ENCODE measurements around the gene ETS1. TPM values are rescaled to one million over a fixed set of nuclear protein-coding genes. Genes with fewer than 3 reads are reported as not detected.

Gene ETS1
- total RNA-seq, 1 experiment from 2014 or later, result 66.4 TPM

DNA sequence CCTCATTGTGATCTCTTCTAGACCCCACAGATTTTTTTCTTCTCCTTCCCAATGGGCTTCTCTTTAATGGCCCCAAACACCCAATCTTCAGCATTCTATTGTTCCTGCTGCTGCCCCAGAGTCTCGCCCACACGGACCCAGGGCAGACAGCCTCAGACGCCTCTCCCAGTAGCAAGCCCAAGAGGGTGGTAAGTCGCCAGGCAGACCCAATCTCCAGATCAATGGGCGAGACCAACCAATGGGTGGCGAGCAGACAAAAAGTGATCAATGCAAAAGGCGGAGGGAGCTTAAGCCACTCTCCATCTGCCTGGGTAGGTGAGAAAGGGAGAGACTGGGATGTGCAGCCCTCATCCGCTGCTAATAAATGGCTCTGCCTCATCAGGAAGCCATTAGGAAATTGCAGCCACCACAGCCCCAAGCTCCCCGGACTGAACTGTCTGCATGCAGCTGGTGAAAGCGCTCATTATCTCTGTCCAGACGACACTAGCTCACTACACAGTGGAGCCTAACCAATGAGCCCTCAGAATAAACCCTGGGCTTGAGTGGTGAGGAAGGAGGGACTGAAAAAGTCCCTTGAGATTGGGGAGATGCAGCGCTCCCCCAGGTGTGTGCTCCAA is 81.8 kb downstream of the ETS1 start:
- DNase-seq (ENCODE audit: low read depth, low spot score) (no peak), ATAC-seq (no peak)
- no peaks in the 10 kb centered on the region for H3K27me3 ChIP-seq (ENCODE audit: control insufficient read depth, insufficient read depth, low read length)
- no peaks in the 10 kb centered on the region for H3K36me3 ChIP-seq (ENCODE audit: control insufficient read depth, insufficient read depth, low read length)
- peaks cover 100% of the 10 kb centered on the region for H3K4me1 ChIP-seq (ENCODE audit: control insufficient read depth, insufficient read depth, low read length)
- in situ Hi-C loops (cut with HindIII; ENCODE audit: low pct_unique_long_range_greater_than_20kb, low sequenced_read_pairs) (no loop called here), intact Hi-C loops (cut with micrococcal nuclease; ENCODE audit: unreplicated experiment) (loop anchor here (10.0 kb wide), 1 partner anchor 471 kb away; no protein-coding TSS in a partner anchor)
- H3K27ac ChIP-seq (ENCODE audit: low read length), result peak overlapping the region; percentile 96
- no peaks in the 10 kb centered on the region for H3K9me3 ChIP-seq (ENCODE audit: control insufficient read depth, insufficient read depth, low read depth, low read length)
- POLR2A ChIA-PET, result no interaction called here
- H3K4me3 ChIP-seq (ENCODE audit: low read depth in 2 of 2, low read length in 2 of 2), result no peak overlapping the region
- TF ChIP-seq, protein P1, sequence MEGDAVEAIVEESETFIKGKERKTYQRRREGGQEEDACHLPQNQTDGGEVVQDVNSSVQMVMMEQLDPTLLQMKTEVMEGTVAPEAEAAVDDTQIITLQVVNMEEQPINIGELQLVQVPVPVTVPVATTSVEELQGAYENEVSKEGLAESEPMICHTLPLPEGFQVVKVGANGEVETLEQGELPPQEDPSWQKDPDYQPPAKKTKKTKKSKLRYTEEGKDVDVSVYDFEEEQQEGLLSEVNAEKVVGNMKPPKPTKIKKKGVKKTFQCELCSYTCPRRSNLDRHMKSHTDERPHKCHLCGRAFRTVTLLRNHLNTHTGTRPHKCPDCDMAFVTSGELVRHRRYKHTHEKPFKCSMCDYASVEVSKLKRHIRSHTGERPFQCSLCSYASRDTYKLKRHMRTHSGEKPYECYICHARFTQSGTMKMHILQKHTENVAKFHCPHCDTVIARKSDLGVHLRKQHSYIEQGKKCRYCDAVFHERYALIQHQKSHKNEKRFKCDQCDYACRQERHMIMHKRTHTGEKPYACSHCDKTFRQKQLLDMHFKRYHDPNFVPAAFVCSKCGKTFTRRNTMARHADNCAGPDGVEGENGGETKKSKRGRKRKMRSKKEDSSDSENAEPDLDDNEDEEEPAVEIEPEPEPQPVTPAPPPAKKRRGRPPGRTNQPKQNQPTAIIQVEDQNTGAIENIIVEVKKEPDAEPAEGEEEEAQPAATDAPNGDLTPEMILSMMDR (IDR thresholded peaks at IDR 0.05), result no peak
- TF ChIP-seq, protein P2, sequence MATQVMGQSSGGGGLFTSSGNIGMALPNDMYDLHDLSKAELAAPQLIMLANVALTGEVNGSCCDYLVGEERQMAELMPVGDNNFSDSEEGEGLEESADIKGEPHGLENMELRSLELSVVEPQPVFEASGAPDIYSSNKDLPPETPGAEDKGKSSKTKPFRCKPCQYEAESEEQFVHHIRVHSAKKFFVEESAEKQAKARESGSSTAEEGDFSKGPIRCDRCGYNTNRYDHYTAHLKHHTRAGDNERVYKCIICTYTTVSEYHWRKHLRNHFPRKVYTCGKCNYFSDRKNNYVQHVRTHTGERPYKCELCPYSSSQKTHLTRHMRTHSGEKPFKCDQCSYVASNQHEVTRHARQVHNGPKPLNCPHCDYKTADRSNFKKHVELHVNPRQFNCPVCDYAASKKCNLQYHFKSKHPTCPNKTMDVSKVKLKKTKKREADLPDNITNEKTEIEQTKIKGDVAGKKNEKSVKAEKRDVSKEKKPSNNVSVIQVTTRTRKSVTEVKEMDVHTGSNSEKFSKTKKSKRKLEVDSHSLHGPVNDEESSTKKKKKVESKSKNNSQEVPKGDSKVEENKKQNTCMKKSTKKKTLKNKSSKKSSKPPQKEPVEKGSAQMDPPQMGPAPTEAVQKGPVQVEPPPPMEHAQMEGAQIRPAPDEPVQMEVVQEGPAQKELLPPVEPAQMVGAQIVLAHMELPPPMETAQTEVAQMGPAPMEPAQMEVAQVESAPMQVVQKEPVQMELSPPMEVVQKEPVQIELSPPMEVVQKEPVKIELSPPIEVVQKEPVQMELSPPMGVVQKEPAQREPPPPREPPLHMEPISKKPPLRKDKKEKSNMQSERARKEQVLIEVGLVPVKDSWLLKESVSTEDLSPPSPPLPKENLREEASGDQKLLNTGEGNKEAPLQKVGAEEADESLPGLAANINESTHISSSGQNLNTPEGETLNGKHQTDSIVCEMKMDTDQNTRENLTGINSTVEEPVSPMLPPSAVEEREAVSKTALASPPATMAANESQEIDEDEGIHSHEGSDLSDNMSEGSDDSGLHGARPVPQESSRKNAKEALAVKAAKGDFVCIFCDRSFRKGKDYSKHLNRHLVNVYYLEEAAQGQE (IDR thresholded peaks at IDR 0.05; ENCODE audit: insufficient read depth in 1 of 2, low read depth in 2 of 2, low read length in 1 of 2), result no peak
- TF ChIP-seq POLR2AphosphoS5 (IDR thresholded peaks at IDR 0.05; ENCODE audit: low read depth, low read length) (no peak), TCF7L2 (IDR thresholded peaks at IDR 0.05; ENCODE audit: low read depth, low read length) (no peak), SIN3A (IDR thresholded peaks at IDR 0.05; ENCODE audit: borderline replicate concordance, insufficient read depth, low read depth, low read length) (no peak)
- CTCF ChIA-PET, result interaction anchor here (0.7 kb wide), 1 partner anchor 15 kb away, joined by 8 read pairs; no protein-coding TSS in a partner anchor
- BruUV-seq (replicated peaks), result no TSS peak

- TF ChIP-seq, protein P2 (IDR thresholded peaks at IDR 0.05; ENCODE audit: insufficient read depth in 1 of 2, low read depth in 2 of 2, low read length in 1 of 2), result no peak
- TF ChIP-seq, protein P1 (IDR thresholded peaks at IDR 0.05), result peak; percentile 27; the same call in 1 of the 2 replicates
- Histone ChIP-seq H3K9me3 (ENCODE audit: control insufficient read depth, insufficient read depth, low read depth, low read length) (no peaks in the 10 kb centered on the region), H3K36me3 (ENCODE audit: control insufficient read depth, insufficient read depth, low read length) (no peaks in the 10 kb centered on the region), H3K27ac (ENCODE audit: low read length) (peak overlapping the region; percentile 96), H3K4me1 (ENCODE audit: control insufficient read depth, insufficient read depth, low read length) (peaks cover 100% of the 10 kb centered on the region), H3K27me3 (ENCODE audit: control insufficient read depth, insufficient read depth, low read length) (no peaks in the 10 kb centered on the region), H3K4me3 (ENCODE audit: low read depth in 2 of 2, low read length in 2 of 2) (no peak overlapping the region)
- DNase-seq (ENCODE audit: low read depth, low spot score) (no peak), ATAC-seq (no peak)
- in situ Hi-C loops (cut with HindIII; ENCODE audit: low pct_unique_long_range_greater_than_20kb, low sequenced_read_pairs) (no loop called here), intact Hi-C loops (cut with micrococcal nuclease; ENCODE audit: unreplicated experiment) (loop anchor here (5.0 to 10.0 kb wide), 2 partner anchors 332 to 470 kb away; no protein-coding TSS in a partner anchor)
- no TSS peak for BruUV-seq (replicated peaks)
- ChIA-PET CTCF (no interaction called here), POLR2A (no interaction called here)
These were observed 82.9 kb downstream of the ETS1 start for GRCh38 chr11:128504486-128504885.
